GM12872 (cell line): ENCODE results near the gene H6PD.

Source experiments
- CTCF ChIP-seq: IDR thresholded peaks from 3 replicates; pipeline ENCODE4 v1.5.1; 2011; ENCODE audit warnings: low read depth, mild to moderate bottlenecking, low read length, moderate library complexity; ENCODE audit not compliant: insufficient read depth

Gene H6PD

DNA sequence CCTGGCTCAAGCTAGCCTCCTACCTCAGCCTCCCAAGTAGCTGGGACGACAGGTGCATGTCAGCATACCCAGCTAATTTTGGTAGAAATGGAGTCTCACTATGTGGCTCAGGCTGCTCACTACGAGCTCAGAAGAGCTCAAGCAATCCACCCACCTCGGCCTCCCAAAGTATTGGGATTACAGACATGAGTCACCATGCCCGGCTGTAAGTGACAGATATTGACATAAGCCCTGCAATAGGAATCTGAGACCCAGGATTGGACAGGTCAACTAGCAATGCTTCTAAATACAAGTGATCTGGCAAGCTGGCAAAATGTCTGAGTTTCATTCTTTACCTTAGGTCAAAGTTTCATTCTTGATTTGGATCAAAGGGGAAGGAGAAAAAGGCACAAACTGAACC is 40.5 kb upstream of the H6PD start:
- no peak for TF ChIP-seq CTCF

- no peak for TF ChIP-seq CTCF
Observed at GRCh38 chr1:9195651-9196050, 38.9 kb upstream of the H6PD start.

- TF ChIP-seq CTCF, result peak; percentile 86
Observed at GRCh38 chr1:9196129-9197040, 38.2 kb upstream of the H6PD start.

DNA sequence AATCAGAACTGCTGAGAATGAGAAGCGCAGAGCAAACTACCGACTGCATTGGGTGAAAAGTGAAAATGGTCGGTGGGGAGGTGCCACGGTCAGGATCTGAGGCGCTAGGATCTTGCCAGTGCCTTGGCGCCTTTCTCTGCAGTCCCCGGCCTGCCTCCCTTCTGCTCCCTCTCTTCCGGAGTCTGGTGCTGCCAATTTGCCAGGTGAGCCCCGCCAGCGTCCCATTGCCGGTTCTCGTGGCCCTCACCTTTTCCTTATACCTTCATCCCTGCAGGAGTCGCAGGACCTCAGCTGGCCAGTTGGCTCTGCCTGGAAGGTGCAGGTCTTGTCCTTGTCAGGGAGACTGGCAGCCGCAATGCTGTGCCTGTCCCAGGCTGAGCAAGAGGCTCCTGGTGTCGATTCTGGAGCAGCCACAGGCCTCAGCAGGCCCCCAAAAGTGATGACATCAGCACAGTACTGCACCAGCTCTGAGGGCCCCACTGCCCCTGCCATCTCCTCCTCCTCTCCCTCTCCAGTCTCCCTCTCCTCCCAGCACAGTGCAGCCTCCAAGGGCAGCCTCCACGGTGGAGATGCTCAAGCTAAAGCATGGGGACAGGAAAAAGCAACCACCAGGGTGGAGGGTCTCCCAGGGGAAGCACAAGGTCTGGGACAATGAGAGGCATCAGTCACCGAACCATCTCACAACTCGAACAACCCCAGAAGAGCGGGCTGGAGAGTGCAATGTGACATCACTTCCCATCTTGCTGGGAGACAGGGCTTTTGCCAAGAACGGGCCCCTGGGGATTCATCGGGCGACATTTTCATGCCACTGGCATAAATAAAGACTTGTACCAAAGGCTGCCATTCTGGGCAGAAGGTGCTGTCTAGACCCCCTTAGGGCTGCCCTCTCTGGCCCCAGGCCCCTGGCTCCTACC is 37.1 kb upstream of the H6PD start:
- TF ChIP-seq CTCF, result no peak

GRCh38 chr1:9198538-9199361 is 35.8 kb upstream of the H6PD start:
- TF ChIP-seq CTCF, result peak; percentile 23; the same call in 1 of the 3 replicates

- TF ChIP-seq CTCF, result no peak
Observed at GRCh38 chr1:9200441-9200840, 34.1 kb upstream of the H6PD start.
